GM12878 (cell line): Measurements from ENCODE around the gene APOC4.

Source experiments
- EGR1 ChIP-seq, 2 experiments: IDR thresholded peaks; 1 replicate in 1 of 2; 2 replicates in 1 of 2; pipeline ENCODE4 v1.6.1; 2011 to 2012; ENCODE audit warnings: low read depth in 2 of 2, low read length in 2 of 2, borderline replicate concordance in 1 of 2, mild to moderate bottlenecking in 1 of 2, moderate library complexity in 1 of 2
- RAD51 ChIP-seq: fragments of 450-650 bp; IDR thresholded peaks from 2 replicates; pipeline ENCODE4 v1.6.1; 2016; ENCODE audit warnings: moderate library complexity, mild to moderate bottlenecking, inconsistent platforms
- SUPT20H ChIP-seq: IDR thresholded peaks from 2 replicates; pipeline ENCODE4 v1.6.1; 2011; ENCODE audit warnings: low read depth, mild to moderate bottlenecking, low read length, moderate library complexity, borderline replicate concordance; ENCODE audit not compliant: control insufficient read depth
- SUZ12 ChIP-seq: fragments of 200-600 bp; sonication (generic); IDR thresholded peaks from one replicate; pipeline ENCODE4 v1.6.1; 2018; ENCODE audit warnings: antibody characterized with exemption, mild to moderate bottlenecking; ENCODE audit not compliant: unreplicated experiment
- TBL1XR1 ChIP-seq: IDR thresholded peaks from 2 replicates; pipeline ENCODE4 v1.6.1; 2012; ENCODE audit warnings: low read depth, low read length, improper control_type of control experiment
- TF ChIP-seq, protein P1 (sequence below), 3 experiments: IDR thresholded peaks in 2 of 3; conservative IDR thresholded peaks in 1 of 3; 2 replicates each; pipeline ENCODE4 v1.5.1; 2011; ENCODE audit warnings: low read depth in 3 of 3, low read length in 3 of 3, mild to moderate bottlenecking in 3 of 3, control low read depth in 2 of 3, moderate library complexity in 2 of 3, inconsistent platforms in 1 of 3, mixed read lengths in 1 of 3; ENCODE audit not compliant: control insufficient read depth in 2 of 3, insufficient read depth in 1 of 3; ENCODE audit errors: extremely low read depth in 1 of 3
- TF ChIP-seq, protein P2 (sequence below): IDR thresholded peaks from 2 replicates; pipeline ENCODE4 v1.6.1; 2012; ENCODE audit warnings: low read depth, low read length, improper control_type of control experiment

DNA sequence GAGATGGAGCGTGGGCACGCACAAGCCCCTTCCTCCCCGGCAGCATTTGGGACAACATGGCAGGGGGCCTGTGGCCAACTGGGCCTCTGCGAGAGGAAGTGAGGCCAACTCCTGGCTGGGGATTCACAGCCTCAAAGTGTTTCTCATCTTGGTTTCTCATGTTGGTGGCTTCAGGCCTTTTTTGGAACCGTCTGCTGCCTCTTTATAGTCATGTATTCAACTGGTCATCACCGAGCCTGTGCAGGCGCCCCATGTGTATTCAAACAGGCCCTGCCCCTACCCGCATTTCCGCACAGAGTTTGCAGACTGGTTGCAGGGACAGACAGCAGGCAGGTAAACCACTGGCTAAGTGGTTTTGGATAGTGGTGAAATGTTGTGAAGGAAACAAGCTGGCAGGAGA, 42.0 kb downstream of the APOC4 start:
- TF ChIP-seq, protein P1, sequence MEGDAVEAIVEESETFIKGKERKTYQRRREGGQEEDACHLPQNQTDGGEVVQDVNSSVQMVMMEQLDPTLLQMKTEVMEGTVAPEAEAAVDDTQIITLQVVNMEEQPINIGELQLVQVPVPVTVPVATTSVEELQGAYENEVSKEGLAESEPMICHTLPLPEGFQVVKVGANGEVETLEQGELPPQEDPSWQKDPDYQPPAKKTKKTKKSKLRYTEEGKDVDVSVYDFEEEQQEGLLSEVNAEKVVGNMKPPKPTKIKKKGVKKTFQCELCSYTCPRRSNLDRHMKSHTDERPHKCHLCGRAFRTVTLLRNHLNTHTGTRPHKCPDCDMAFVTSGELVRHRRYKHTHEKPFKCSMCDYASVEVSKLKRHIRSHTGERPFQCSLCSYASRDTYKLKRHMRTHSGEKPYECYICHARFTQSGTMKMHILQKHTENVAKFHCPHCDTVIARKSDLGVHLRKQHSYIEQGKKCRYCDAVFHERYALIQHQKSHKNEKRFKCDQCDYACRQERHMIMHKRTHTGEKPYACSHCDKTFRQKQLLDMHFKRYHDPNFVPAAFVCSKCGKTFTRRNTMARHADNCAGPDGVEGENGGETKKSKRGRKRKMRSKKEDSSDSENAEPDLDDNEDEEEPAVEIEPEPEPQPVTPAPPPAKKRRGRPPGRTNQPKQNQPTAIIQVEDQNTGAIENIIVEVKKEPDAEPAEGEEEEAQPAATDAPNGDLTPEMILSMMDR (IDR thresholded peaks at IDR 0.05 in 2 of 3, conservative IDR thresholded peaks at IDR 0.05 in 1 of 3; ENCODE audit: control insufficient read depth in 2 of 3, extremely low read depth in 1 of 3, insufficient read depth in 1 of 3, low read depth in 3 of 3, low read length in 3 of 3) = no peak
- TF ChIP-seq SUZ12 (no peak), TBL1XR1 (no peak), EGR1 (IDR thresholded peaks at IDR 0.05; ENCODE audit: borderline replicate concordance in 1 of 2, low read depth in 2 of 2, low read length in 2 of 2) (no peak), SUPT20H (no peak), RAD51 (no peak)
- TF ChIP-seq, protein P2, sequence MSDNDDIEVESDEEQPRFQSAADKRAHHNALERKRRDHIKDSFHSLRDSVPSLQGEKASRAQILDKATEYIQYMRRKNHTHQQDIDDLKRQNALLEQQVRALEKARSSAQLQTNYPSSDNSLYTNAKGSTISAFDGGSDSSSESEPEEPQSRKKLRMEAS = no peak
